Activated CD8-positive, alpha-beta T cell treated with anti-CD3 and anti-CD28 coated beads for 36 hours (primary cell): ENCODE measurements around the gene MYT1. TPM values are rescaled to one million over a fixed set of nuclear protein-coding genes. Genes with fewer than 3 reads are reported as not detected.
"Not testable (repeated sequence)": the region's sequence is repeated elsewhere in the genome, so short reads cannot be mapped to it uniquely, and the experiment has no call there.

ENCODE experiments used
- ATAC-seq: fragments of 200-7000 bp; cut with Tn5 transposase; one replicate; pipeline ENCODE4 v1.10.0; 2021; ENCODE audit warnings: mild to moderate bottlenecking, moderate library complexity
- CTCF ChIA-PET: fragments of 350-600 bp; sonication (Branson Sonifier 250); formaldehyde crosslinking; loops from one replicate; lab custom pipeline; 2021; ENCODE audit warnings: antibody characterized with exemption; lab: Charles Lee
- POLR2A ChIA-PET: fragments of 350-600 bp; sonication (Branson Sonifier 250); formaldehyde crosslinking; loops from one replicate; lab custom pipeline; 2021; ENCODE audit warnings: antibody characterized with exemption; lab: Charles Lee
- DNase-seq: peaks from one replicate; pipeline ENCODE4 v3.0.0-alpha.2; 2020
- H3K27ac Mint-ChIP-seq: one replicate; pipeline ENCODE4 v1.8.0; 2021; ENCODE audit warnings: mild to moderate bottlenecking, mixed read lengths
- H3K27me3 Mint-ChIP-seq: one replicate; pipeline ENCODE4 v1.8.0; 2021; ENCODE audit warnings: mixed read lengths
- H3K36me3 Mint-ChIP-seq: one replicate; pipeline ENCODE4 v1.8.0; 2021; ENCODE audit warnings: low read depth, mixed read lengths
- H3K4me1 Mint-ChIP-seq: one replicate; pipeline ENCODE4 v1.8.0; 2021; ENCODE audit warnings: low read depth, mixed read lengths
- H3K4me3 Mint-ChIP-seq: one replicate; pipeline ENCODE4 v1.8.0; 2021; ENCODE audit warnings: mild to moderate bottlenecking, moderate library complexity, mixed read lengths
- H3K9me3 Mint-ChIP-seq: one replicate; pipeline ENCODE4 v1.8.0; 2021; ENCODE audit warnings: mixed read lengths
- CTCF ChIP-seq: fragments of 200-600 bp; IDR thresholded peaks from one replicate; pipeline ENCODE4 v1.8.0; 2022; ENCODE audit warnings: antibody characterized with exemption, mild to moderate bottlenecking
- intact Hi-C: fragments of 100-400 bp; cut with micrococcal nuclease; formaldehyde crosslinking; loops from one replicate; pipeline ENCODE4 v1.10.0; 2022
- total RNA-seq, 2 experiments: library from RNA; stranded (reverse); gene quantifications; one replicate each; pipeline ENCODE4 v1.2.3, GENCODE V29; 2021

MYT1 gene
- not detected for total RNA-seq

- H3K9me3 Mint-ChIP-seq, result no peaks in the 10 kb centered on the region
- no peaks in the 10 kb centered on the region for H3K36me3 Mint-ChIP-seq
- no peak within 1 kb of the TSS for H3K4me3 Mint-ChIP-seq
- no peak within 1 kb of the TSS for H3K27ac Mint-ChIP-seq
- CTCF ChIA-PET, result no interaction called here
- ATAC-seq (no peak), DNase-seq (no peak)
- peaks cover 48% of the 10 kb centered on the region for H3K27me3 Mint-ChIP-seq
- no peak for TF ChIP-seq CTCF
- intact Hi-C loops, result no loop called here
- peaks cover 2% of the 10 kb centered on the region for H3K4me1 Mint-ChIP-seq
- POLR2A ChIA-PET, result no interaction called here
These were observed at the start of gene MYT1 for GRCh38 chr20:64164123-64164836. Gene MYT1, plus strand, starts transcription at chr20:64164452. Its CDS starts 34,410 bp downstream, at chr20:64198862.

- Mint-ChIP-seq H3K27me3 (no peaks in the 10 kb centered on the region), H3K4me1 (peaks cover 6% of the 10 kb centered on the region), H3K27ac (no peak overlapping the region), H3K4me3 (no peak overlapping the region), H3K36me3 (no peaks in the 10 kb centered on the region), H3K9me3 (no peaks in the 10 kb centered on the region)
- intact Hi-C loops, result no loop called here
- POLR2A ChIA-PET, result interaction anchor here (0.9 kb wide), 1 partner anchor 30 kb away, joined by 3 read pairs; no protein-coding TSS in a partner anchor
- no peak for ATAC-seq
- CTCF ChIA-PET, result interaction anchor here (1.2 to 1.6 kb wide), 3 partner anchors 14 to 77 kb away, joined by 3 to 5 read pairs (median 3); partner anchors contain the start of gene LKAAEAR1
- no peak for DNase-seq
- no peak for TF ChIP-seq CTCF
These were observed 48.9 kb upstream of the MYT1 start for GRCh38 chr20:64115171-64115911.

GRCh38 chr20:64116016-64116415 is 48.2 kb upstream of the MYT1 start:
- Mint-ChIP-seq H3K27me3 (no peaks in the 10 kb centered on the region), H3K4me1 (peaks cover 9% of the 10 kb centered on the region), H3K27ac (no peak overlapping the region), H3K4me3 (no peak overlapping the region), H3K36me3 (no peaks in the 10 kb centered on the region), H3K9me3 (no peaks in the 10 kb centered on the region)
- DNase-seq (no peak), ATAC-seq (no peak)
- no peak for TF ChIP-seq CTCF
- ChIA-PET POLR2A (interaction anchor here (0.9 kb wide), 1 partner anchor 31 kb away, joined by 3 read pairs; no protein-coding TSS in a partner anchor), CTCF (interaction anchor here (1.2 to 1.3 kb wide), 2 partner anchors 15 to 77 kb away, joined by 3 read pairs; no protein-coding TSS in a partner anchor)
- intact Hi-C loops, result no loop called here

GRCh38 chr20:64116541-64117431 is 47.5 kb upstream of the MYT1 start:
- DNase-seq, result no peak
- no peak overlapping the region for H3K4me3 Mint-ChIP-seq
- CTCF ChIA-PET, result interaction anchor here (0.7 to 1.7 kb wide), 3 partner anchors 14 to 78 kb away, joined by 3 to 5 read pairs (median 3); partner anchors contain the start of gene LKAAEAR1

GRCh38 chr20:64117432-64117777 is 46.8 kb upstream of the MYT1 start:
- POLR2A ChIA-PET, H3K27me3 Mint-ChIP-seq: not testable (repeated sequence)

More at GRCh38 chr20:64116541-64117431, 47.5 kb upstream of the MYT1 start:
- H3K4me1 Mint-ChIP-seq, result peaks cover 9% of the 10 kb centered on the region
- H3K9me3 Mint-ChIP-seq, result no peaks in the 10 kb centered on the region
- intact Hi-C loops, result no loop called here
- H3K36me3 Mint-ChIP-seq, result no peaks in the 10 kb centered on the region
- TF ChIP-seq CTCF, result no peak
- POLR2A ChIA-PET, result no interaction called here
- no peak for ATAC-seq
- peaks cover 3% of the 10 kb centered on the region for H3K27me3 Mint-ChIP-seq
- H3K27ac Mint-ChIP-seq, result no peak overlapping the region

More at GRCh38 chr20:64117432-64117777, 46.8 kb upstream of the MYT1 start:
- H3K9me3 Mint-ChIP-seq, ATAC-seq, DNase-seq, H3K27ac Mint-ChIP-seq, H3K4me3 Mint-ChIP-seq, intact Hi-C loops, H3K4me1 Mint-ChIP-seq, H3K36me3 Mint-ChIP-seq: not testable (repeated sequence)
- CTCF ChIA-PET, result interaction anchor here (1.7 kb wide), 1 partner anchor 34 kb away, joined by 5 read pairs; the partner anchor contains the start of gene LKAAEAR1
